ENCODE results near the gene DNAI2.

DNA sequence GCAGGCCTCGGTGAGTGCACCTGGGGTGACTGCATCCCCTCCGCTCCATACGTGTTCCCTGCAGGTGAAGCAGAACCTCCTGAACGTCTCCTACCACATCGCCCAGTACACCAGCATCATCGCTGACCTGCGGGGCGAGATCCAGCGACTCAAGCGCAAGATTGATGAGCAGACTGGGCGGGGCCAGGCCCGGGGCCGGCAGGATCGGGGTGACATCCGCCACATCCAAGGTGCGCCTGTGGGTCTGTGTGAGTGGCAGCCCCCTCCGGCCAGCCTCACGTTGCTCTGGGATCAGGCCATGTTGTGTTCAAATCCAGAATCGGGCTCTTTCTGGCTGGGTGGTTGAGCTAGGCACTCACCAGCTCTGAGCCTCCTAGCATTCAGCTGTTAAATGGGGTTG is 75.1 kb downstream of the DNAI2 start:
- TF ChIP-seq, protein P1, sequence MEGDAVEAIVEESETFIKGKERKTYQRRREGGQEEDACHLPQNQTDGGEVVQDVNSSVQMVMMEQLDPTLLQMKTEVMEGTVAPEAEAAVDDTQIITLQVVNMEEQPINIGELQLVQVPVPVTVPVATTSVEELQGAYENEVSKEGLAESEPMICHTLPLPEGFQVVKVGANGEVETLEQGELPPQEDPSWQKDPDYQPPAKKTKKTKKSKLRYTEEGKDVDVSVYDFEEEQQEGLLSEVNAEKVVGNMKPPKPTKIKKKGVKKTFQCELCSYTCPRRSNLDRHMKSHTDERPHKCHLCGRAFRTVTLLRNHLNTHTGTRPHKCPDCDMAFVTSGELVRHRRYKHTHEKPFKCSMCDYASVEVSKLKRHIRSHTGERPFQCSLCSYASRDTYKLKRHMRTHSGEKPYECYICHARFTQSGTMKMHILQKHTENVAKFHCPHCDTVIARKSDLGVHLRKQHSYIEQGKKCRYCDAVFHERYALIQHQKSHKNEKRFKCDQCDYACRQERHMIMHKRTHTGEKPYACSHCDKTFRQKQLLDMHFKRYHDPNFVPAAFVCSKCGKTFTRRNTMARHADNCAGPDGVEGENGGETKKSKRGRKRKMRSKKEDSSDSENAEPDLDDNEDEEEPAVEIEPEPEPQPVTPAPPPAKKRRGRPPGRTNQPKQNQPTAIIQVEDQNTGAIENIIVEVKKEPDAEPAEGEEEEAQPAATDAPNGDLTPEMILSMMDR (conservative IDR thresholded peaks at IDR 0.05), result no peak
- TF ChIP-seq ZFX (IDR thresholded peaks at IDR 0.05), result no peak

Data from C4-2B (cell line).